Stimulated activated CD8-positive, alpha-beta memory T cell treated with anti-CD3 and anti-CD28 coated beads, Interleukin-15, amount 100 ng/mL, for 48 hours (primary cell): ENCODE data around the gene ARAP2.

Experiments
- DNase-seq, 2 donors: peaks; one replicate each; pipeline ENCODE4 v3.0.0-alpha.2; 2020; ENCODE audit warnings: low read depth in 2 of 2

Gene ARAP2, protein sequence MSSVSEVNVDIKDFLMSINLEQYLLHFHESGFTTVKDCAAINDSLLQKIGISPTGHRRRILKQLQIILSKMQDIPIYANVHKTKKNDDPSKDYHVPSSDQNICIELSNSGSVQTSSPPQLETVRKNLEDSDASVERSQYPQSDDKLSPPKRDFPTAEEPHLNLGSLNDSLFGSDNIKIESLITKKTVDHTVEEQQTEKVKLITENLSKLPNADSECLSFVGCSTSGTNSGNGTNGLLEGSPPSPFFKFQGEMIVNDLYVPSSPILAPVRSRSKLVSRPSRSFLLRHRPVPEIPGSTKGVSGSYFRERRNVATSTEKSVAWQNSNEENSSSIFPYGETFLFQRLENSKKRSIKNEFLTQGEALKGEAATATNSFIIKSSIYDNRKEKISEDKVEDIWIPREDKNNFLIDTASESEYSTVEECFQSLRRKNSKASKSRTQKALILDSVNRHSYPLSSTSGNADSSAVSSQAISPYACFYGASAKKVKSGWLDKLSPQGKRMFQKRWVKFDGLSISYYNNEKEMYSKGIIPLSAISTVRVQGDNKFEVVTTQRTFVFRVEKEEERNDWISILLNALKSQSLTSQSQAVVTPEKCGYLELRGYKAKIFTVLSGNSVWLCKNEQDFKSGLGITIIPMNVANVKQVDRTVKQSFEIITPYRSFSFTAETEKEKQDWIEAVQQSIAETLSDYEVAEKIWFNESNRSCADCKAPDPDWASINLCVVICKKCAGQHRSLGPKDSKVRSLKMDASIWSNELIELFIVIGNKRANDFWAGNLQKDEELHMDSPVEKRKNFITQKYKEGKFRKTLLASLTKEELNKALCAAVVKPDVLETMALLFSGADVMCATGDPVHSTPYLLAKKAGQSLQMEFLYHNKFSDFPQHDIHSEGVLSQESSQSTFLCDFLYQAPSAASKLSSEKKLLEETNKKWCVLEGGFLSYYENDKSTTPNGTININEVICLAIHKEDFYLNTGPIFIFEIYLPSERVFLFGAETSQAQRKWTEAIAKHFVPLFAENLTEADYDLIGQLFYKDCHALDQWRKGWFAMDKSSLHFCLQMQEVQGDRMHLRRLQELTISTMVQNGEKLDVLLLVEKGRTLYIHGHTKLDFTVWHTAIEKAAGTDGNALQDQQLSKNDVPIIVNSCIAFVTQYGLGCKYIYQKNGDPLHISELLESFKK (N-terminal part only)

DNA sequence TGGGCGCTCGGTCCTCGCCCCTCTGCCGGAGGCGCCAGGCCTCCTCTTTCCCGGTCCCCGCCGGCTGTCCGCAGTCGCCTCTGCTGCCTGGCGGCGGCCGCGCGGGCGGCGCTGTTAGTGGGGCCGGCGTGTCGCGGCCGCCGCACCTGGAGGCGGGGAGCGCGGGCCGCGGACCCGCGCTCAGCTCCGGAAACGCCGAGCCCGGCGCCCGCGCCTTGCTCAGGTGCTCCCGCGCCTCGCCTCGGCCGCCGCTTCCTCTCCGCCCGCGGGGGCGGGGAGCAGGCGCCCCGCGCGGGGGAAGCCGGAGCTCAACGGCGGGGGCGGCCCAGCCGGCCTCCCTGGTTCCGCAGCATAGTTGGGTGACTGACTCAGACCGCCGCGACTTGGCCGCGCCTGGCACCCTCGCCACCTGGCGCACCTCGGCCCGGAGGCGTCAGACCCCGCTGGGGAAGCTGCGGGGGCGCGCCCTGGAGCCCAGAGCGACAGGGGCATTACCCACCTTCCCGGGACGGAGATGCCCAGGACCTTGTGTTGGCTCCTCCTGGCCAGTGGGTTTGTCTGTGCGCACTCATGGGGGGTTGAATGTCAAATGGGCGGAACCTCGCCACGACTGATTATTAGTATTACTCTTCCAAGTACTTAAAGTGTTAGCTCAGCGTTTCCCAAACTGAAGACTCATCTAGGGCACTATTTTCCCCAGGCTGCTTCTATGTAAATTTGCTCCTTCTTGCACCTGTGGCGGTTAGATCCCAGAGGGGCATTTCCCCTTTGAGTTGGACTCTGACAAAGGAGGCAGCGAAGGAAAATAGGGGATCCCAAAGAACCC lies at the start of gene ARAP2:
TSS of gene ARAP2 (minus strand) at position 258 of the 826 bp plus-strand sequence. CDS start 15,028 bp downstream, outside the sequence.
- DNase-seq = peak; percentile 68 to 74

DNA sequence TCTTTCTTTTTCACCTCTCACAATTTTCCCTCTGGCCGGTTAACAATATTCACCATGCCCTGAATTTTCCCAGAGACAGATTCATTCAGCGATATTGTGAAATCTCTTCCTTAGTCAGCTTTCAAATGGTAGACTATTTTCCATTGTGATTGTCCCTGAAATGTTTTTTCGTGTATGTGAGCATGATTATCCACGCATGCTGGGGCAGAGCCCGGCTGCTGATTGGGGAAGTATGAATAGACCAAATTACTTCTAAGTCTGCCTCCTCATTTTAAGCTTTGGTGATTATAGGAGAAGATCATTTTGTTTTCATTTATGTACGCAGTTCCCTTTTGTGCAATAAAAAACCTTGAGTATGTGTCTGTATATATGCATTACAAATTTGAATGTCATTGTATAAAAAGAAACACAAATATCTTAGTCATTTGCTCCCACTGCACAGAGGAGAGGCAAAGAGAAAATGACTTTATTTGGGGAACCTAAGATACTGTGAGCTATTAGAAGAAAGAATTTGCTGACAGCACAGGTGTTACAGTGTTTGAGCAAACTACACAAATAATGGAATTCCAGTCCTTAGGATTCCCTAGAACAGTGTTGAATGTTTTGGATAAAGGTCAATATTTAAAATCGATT lies 48.4 kb upstream of the ARAP2 start:
- no peak for DNase-seq

DNA sequence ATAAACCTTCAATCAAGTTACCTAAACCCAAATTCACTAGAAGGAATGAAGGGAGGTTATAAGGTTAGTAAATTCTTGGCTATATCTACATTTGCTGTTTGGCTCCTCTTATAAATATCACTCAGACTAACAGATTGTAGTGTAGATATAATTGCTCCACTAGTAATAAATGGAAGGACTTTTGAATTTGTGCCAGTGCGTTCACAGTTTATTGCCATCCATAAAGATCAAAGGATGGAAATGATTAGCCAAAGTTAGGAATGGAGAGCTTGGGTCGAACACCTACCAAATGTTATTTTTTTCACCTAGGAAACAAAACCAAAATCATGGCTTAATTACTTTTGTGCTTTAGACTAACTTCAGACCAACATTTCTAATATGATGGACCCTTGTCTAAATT lies 46.3 kb upstream of the ARAP2 start:
- DNase-seq = no peak

DNA sequence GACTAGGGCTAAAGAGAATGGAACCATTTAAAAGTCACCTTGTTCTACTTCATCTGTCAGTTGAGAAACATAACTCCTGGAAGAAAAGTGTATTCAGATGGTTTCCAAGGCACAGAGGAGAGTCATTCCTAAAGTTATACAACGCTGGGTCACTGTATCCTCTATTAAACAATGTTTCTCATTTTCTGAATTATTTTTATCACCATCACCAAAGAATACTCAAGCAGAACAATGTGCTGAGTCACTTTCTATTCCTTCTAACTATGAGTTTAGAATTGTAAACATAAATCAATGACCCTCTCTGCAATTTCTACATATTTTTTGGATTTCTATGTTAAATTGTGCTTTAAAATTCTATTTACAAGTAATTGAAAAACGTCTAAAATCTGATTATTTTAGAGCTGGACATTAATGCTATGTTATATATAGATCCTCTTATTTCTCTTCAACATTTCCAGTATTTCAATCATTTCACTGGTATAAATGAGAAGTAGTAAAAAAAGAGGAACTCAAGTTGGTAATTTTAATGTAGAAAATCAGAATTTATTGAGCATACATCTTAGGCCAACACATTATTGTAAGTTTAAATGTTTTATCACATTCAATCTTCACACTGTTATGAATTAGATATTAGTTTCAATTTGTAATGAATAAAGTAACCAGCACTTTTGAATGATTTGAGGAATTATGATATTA lies 44.6 kb upstream of the ARAP2 start:
- no peak for DNase-seq

DNA sequence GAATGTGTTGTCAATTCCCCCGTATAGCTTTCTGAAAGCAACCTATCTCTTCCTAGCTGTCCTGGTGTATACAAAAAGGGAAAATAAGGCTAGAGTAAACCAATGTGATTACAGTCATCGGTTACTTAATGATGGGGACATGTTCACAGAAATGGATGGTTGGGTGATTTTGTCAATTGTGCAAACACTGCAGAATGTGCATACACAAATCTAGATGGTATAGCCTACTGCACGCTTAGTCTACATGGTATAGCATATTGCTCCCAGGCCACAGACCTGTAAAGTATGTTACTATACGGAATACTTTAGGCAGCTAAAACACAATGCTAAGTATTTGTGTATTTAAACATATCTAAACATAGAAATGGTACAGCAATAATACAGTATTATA lies 42.2 kb upstream of the ARAP2 start:
- no peak for DNase-seq

DNA sequence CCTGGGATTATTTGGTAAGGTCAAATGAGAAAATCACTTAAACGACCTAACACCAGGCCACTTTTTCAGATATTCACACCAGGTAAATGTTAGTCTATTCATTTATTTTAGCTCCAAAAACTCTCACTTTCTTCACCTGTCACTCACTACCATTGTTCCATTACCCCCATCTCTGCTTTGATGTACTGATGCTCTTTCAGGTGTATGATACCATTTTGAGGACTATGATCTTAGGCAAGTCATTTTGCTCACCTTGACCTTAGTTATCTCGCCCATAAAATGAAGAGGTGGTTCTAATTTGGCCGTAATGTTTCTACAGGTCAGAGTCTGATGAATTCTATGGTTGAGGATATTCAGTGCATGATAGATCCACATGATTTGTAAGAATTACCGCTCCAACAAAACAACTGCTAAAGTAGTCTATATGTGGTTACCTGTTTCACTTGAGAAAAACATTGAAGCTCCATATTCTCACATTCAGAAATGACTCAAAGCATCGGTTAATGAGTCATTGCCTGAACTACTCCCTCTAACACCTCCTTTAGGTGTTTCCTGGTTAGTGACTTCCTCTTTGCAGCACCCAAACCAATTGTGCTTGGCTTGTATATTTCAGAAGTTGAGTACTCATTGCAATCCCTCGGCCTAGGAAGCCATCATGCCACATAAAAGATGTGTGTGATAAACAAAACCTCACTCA lies 41.6 kb upstream of the ARAP2 start:
- peak; percentile 43 to 44 for DNase-seq

DNA sequence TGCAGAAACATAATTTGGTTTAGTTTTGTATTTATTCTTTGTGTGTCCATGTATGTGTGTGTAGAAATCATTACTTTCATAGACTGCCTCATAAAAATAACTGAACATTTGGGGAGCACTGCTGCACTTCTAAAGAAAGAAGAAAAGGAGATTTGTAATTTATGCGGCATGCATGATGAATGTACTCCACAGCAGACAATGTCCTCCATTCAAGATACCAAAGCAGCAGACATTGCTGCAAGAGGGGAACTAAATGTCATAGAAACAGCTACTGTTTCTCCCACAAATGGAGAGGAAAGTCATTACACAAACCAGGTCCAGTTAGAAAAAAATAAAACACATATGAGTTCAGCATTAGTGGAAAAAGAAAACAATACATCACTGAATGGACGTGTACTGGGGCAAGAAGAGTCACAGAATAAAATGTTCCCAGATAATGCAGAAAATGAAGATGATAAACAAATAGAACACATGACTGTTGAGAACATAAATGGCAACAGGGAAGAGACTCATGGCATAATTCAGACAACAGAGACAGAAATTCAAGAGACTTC lies 39.7 kb upstream of the ARAP2 start:
- no peak for DNase-seq

DNA sequence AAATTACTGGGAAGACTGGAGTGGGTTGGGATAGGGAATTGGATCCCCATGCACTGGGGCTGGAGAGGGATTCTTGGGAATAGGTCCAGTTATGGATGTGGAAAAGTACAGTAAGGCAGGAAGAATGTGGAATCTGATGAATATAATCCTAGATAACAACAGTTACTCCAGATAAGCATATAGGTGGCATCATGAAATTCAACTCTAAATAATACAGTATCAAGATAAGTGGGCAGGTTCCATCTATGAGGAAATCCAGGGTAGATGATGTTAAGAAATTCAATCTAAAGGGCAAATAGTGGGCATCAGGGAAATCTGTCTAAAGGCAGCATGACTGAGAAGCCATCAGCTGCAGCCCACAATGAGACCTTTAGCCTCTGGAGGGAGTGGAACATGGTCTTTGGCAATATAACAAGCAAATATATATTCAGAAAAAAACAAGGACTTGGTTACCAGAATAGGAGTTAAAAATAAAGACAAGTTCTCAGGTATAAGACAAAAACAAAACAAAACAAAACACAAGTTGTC lies 38.3 kb upstream of the ARAP2 start:
- DNase-seq = no peak

DNA sequence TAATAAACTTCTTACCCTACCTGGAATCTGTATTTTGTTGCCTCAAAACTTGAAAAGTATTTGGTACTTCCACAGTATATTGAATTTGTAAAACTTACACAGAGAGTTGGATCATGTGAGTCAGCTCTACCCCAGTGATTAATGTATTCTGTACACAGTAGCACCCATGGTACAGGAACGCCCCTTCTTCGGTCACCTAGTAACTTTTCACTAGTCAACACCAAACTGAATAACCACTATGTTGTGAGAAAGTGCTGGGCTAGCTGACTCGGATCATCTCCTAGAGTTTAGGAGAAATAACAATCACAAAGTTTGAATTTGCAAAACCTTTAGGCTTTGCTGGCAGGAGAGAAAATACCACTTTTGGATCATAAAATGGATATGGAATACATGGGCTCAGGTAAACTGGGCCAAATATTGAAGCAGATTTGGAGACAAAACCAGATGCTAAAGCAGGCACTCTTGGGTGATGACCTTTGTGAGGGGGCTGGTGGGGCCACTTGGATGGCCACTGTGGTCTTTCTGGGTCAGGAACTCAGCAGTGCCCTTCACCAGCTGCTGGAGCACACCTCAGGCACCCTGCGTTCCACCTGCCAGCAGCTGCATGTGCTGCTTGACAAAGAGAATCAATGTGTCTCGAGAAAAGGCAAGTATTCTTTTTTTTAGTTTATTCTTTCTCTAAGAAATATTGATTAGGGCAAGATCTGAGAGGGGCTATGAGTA lies 37.2 kb upstream of the ARAP2 start, which contains the start of gene DTHD1:
TSS of gene DTHD1 (plus strand) at position 233 of the 723 bp plus-strand sequence. CDS start at position 376, 143 bp downstream.
- peak; percentile 19 to 27 for DNase-seq

DNA sequence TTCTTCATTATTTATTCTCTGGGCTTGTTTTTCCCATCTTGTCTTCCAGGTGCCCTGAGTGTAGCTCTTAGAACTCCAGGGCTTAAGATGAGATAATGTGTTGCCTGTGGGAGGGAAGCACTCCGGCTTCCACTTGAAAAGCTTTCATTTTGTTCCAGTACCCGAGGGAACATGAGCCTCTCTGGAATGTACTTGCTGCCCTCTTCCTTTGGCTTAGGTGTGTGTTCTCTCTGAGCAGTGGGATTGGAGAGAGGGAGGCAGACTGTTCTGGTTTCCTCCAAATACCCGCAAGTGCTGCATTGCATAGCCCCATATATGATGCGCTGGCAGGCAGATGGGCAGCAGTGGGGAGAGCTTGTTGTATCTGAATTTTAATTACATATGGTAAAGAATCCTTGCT lies 36.2 kb upstream of the ARAP2 start:
- DNase-seq = no peak

DNA sequence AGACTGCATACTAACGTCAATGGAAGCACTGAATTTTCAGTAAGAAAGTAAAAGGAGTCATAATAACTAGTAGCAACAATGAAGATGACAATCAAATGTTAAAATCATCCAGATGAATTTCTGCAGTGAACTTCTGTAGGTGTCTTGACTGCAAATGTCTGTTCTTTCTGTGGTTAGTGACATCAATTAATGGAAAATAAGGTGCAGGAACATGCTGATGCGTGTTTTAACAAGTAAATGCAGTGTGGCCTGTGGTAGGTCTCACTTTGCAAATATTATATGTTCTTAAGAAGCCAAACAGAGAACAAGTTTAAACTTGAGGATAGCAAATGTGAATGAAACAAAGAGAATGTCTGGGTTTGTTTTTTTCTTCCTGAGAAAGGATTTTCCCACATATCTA lies 34.5 kb upstream of the ARAP2 start:
- DNase-seq = no peak

DNA sequence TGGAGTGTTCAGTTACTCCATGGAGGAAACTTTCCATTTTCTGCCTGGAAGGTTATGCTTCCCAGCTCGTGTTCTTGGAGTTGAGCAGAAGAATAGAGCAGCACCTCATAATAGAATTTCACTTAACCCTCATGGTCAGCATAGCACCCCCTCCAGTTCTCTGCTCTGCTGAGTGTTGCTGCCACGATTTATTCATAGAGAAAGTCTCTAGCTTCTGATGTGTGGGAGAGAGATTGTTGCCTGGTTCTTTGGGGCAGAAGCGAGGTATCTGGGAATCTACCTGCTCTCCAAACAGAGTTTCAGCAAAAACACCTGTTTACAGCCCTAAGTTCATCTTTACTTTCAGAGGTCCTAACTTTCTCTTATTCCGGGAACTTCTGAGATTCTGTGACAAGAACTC lies 33.2 kb upstream of the ARAP2 start:
- DNase-seq = no peak

DNA sequence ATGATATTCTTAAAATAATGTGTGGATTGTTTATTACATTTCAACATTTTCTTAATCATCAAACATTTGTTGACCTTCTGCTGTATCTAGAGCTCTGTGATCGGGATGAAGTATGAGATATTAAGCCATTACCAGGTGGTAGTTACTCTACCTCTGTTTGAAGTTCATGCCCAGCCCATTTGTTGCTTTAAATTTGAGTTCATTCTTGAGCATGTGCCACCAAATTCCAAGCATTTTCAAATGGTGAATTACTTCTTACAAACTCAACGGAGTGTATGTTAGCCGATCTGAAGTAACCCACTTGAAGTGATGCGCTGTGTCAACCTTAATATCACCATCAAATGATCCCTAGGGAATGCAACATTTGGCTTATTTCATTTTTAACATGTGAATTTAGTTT lies 29.8 kb upstream of the ARAP2 start:
- DNase-seq = no peak

DNA sequence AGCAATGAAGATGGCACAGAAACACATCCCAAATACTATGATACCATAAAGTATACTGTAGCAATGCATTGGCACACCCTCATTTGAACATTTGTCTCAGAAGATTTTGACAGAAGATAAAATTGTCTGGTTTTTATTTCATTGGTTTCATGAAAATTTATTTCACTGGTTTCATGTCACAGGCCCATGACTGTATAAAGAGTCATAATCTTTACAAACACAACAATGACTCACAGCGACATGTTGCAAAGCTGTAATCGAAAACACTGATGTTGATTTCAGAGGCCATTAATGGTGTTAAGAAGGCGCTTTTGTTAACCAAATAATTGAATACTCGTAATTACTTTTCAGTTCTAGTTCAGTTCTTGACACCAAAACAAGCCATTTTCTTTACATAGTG lies 29.0 kb upstream of the ARAP2 start:
- DNase-seq = no peak

DNA sequence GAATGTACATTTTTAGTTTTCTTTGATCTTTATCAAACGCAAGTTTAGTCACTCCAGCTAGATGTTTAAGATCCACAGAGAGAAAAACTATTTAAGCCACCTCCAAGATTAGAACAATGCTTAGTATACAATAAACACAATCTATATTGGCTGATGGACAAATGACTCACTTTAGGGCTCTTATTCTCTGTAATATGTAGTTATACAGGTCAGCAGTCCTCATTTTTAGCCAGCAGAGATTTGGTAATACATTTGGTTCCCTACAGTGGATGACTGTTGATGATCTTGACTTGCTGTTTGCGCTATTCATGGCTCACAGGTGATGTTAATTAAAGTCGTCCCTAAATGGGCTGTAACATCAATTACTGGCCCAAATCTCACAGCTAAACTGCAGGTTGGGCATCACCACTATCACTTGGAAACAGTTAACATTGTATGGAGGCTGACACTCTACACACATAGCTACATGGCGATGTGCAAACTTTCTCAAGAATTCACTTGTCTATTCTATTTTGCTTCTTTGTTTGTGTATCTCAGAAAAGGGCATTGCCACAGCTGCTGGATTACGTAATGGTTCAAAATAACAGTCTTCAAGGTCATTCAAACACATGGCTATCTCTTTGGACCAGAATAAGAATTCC lies 25.3 kb upstream of the ARAP2 start:
- no peak for DNase-seq

DNA sequence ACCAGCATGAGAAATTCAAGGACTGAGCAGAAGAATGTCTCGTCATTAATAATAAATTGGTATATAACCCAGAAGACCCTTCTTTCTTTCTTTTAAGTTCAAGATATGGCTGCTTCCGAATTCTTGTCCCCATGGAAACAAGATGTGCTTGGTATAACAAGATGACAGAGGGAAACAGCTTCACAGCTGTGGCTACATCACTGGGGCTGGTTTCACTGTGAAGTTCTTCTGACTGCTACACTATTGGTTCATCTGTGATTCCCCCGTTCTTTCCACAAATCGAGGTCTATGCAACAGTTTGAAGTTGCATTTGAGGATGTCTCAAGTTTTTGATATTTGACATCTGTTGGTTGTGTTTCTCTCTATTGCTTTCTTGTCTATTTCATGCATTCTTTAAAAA lies 24.8 kb upstream of the ARAP2 start:
- DNase-seq = no peak

DNA sequence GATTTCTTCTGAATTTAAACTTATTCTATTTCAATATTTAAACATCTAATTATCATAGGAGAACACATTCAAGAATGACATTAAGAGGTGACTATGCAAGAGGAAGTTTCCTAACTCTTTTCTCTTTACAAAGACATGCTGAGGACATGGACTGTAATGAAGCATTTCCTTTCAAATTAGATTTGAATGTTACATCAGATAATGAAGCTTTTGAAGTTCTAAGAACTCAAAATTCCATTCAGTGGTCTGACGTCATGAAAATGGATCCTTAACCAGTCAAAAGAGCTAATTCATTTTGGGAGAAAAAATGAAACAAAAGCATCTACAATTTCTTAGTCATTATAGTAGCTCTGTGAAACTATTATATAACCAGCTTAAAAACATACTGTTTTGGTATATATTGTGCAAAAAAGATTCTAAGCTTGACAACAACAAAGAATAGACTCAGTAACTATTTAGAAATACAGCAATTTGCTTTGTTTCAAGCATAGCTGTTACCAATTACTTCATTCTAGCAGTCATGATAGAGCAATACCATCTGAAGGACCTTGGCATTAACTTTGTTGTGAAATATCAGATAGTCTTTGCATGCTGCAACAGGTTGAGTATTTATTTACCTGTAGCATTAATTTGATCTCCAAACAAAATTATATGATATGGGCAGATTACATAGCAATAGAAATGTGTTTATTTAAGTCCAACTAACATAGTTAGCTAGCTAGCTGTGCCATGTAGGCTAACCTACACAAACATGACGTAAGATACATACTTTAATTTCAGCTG lies 23.4 kb upstream of the ARAP2 start:
- no peak for DNase-seq
